BLaER1 treated with 17β-estradiol and CSF1 and Interleukin-3, amounts not matched to agents 10 nM and 100 nM (cell line): ENCODE data around the gene ITPA.
"Not testable (repeated sequence)": the region's sequence is repeated elsewhere in the genome, so short reads cannot be mapped to it uniquely, and the experiment has no call there.

ENCODE experiments used
- H3K27ac ChIP-seq, 11 experiments: shearing (Covaris generic); formaldehyde crosslinking; 2 replicates each; pipeline ENCODE4 v1.8.1; 2022
- H3K27me3 ChIP-seq, 11 experiments: shearing (Covaris generic); formaldehyde crosslinking; 2 replicates each; pipeline ENCODE4 v1.8.1; 2022
- H3K36me3 ChIP-seq, 11 experiments: shearing (Covaris generic); formaldehyde crosslinking; 2 replicates each; pipeline ENCODE4 v1.8.1; 2022
- H3K4me1 ChIP-seq, 10 experiments: shearing (Covaris generic); formaldehyde crosslinking; 2 replicates each; pipeline ENCODE4 v1.8.1; 2022
- H3K4me2 ChIP-seq, 11 experiments: shearing (Covaris generic); formaldehyde crosslinking; 2 replicates each; pipeline ENCODE4 v1.8.1; 2022
- H3K4me3 ChIP-seq, 10 experiments: shearing (Covaris generic); formaldehyde crosslinking; 2 replicates each; pipeline ENCODE4 v1.8.1; 2022
- H3K9ac ChIP-seq, 11 experiments: shearing (Covaris generic); formaldehyde crosslinking; 2 replicates each; pipeline ENCODE4 v1.8.1; 2022
- H3K9me3 ChIP-seq, 11 experiments: shearing (Covaris generic); formaldehyde crosslinking; replicated peaks in 1 of 11; 2 replicates each; pipeline ENCODE4 v1.8.1; 2022
- H4K20me1 ChIP-seq, 11 experiments: shearing (Covaris generic); formaldehyde crosslinking; 2 replicates each; pipeline ENCODE4 v1.8.1; 2022
- Cebpa-rat ChIP-seq, 11 experiments: shearing (Covaris generic); IDR thresholded peaks; 2 replicates each; pipeline ENCODE4 v1.8.1; 2022

ITPA gene

DNA sequence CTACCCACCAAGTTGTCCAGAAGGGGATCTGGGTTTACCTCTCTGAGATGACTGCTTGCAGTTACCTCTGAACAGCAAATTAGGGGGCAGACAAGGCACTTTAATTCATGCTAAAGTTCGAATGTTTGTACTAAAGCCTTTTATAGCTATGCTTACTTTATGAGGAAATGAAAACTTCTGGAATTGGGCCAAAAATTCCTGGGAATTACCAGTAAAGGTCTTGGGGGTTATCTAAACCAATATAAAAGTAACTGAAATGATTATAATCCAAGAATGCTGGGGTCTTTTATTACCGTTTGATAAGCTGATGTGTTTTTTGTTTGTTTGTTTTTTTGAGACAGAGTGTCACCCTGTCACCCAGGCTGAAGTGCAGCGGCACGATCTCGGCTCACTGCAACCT, 28.0 kb upstream of the ITPA start:
- TF ChIP-seq Cebpa-rat (IDR thresholded peaks at IDR 0.05): no peak
- H3K27me3 ChIP-seq: peaks cover 2 to 7% (median 4%) of the 10 kb centered on the region in 11 experiments; a peak in 20 of 22 replicates
- H4K20me1 ChIP-seq: 0 out of 22 replicates have a peak, but pooled peaks cover 0 to 15% (median 0%) of the 10 kb centered on the region in 11 experiments
- 0 out of 22 replicates have a peak, but pooled peaks cover 0 to 3% (median 0%) of the 10 kb centered on the region in 11 experiments for H3K36me3 ChIP-seq
- H3K9me3 ChIP-seq: no peaks in the 10 kb centered on the region
- H3K4me3 ChIP-seq: no peak overlapping the region
- H3K4me2 ChIP-seq: no peak overlapping the region
- H3K27ac ChIP-seq: no peak overlapping the region
- H3K9ac ChIP-seq: no peak overlapping the region
- peaks cover 0 to 8% (median 0%) of the 10 kb centered on the region in 10 experiments; a peak in 2 of 20 replicates for H3K4me1 ChIP-seq

- H3K27ac ChIP-seq, H3K4me2 ChIP-seq, H3K27me3 ChIP-seq, H3K4me1 ChIP-seq, H3K4me3 ChIP-seq, H3K9ac ChIP-seq, H3K36me3 ChIP-seq, H3K9me3 ChIP-seq, H4K20me1 ChIP-seq: not testable (repeated sequence)
These were observed 26.9 kb upstream of the ITPA start for GRCh38 chr20:3182429-3182828.

- H3K9me3 ChIP-seq: no peaks in the 10 kb centered on the region
- H4K20me1 ChIP-seq: no peaks in the 10 kb centered on the region
- H3K4me1 ChIP-seq: no peaks in the 10 kb centered on the region; a peak in 1 of 20 replicates
- H3K36me3 ChIP-seq: peaks cover 4 to 16% (median 11%) of the 10 kb centered on the region in 11 experiments; a peak in 15 of 22 replicates
- H3K27ac ChIP-seq: no peak overlapping the region
- H3K4me2 ChIP-seq: no peak overlapping the region
- no peaks in the 10 kb centered on the region for H3K27me3 ChIP-seq
- no peak overlapping the region for H3K9ac ChIP-seq
- TF ChIP-seq Cebpa-rat (IDR thresholded peaks at IDR 0.05): no peak
- H3K4me3 ChIP-seq: no peak overlapping the region
These were observed 25.2 kb upstream of the ITPA start for GRCh38 chr20:3183896-3184612.

DNA sequence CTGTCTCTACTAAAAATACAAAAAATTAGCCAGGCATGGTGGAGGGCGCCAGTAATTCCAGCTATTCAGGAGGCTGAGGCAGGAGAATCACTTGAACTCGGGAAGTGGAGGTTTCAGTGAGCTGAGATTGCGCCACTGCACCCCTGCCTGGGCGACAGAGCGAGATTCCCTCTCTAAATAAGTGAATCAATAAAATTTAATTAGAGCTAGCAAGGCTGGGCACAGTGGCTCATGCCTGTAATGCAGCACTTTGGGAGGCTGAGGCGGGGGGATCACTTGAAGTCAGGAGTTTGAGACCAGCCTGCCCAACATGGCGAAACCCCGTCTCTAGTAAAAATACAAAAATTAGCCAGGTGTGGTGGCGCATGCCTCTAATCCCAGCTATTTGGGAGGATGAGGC, 21.4 kb upstream of the ITPA start:
- peaks cover 36 to 53% (median 49%) of the 10 kb centered on the region in 11 experiments for H3K36me3 ChIP-seq
- not testable (repeated sequence) for H3K4me2 ChIP-seq

DNA sequence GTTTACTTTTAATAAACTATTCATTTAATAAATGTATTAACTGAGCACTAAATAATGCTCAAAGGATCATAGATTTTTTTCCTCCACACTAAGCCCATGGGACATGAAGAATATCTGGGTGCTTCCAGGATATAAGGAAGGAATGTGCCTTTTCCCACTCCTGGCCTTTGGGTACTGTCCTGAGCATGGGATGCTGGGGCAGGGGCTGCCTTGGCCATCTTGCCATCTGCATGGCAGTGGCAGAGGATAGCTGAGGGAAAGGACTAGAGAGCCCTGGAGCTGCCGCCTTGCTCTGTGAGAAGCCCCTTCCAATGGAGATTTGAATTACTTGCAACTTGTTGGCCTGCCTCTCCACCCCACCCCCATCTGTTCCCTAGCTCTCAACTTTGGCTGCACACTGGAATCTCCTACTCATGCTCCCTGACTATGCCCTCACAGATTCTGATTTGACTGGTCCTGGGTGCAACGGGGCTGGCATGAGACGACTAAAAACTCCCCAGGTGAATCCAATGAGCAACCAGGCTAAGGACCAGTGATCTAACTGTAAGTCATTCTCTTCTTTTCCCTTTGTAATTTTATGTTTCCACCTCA, 20.4 kb upstream of the ITPA start:
- Histone ChIP-seq H3K36me3 (peaks cover 46 to 64% (median 60%) of the 10 kb centered on the region in 11 experiments), H3K4me3 (no peak overlapping the region), H3K9ac (no peak overlapping the region), H3K27ac (no peak overlapping the region), H3K9me3 (no peaks in the 10 kb centered on the region), H3K4me1 (no peaks in the 10 kb centered on the region; a peak in 1 of 20 replicates), H3K4me2 (no peak overlapping the region), H3K27me3 (no peaks in the 10 kb centered on the region), H4K20me1 (peaks cover 0 to 31% (median 0%) of the 10 kb centered on the region in 11 experiments; a peak in 5 of 22 replicates)
- TF ChIP-seq Cebpa-rat (IDR thresholded peaks at IDR 0.05): no peak

More for the DNA sequence above, 21.4 kb upstream of the ITPA start:
- not testable (repeated sequence) for H3K27me3 ChIP-seq, H3K9ac ChIP-seq, H3K4me3 ChIP-seq, H3K4me1 ChIP-seq, H3K27ac ChIP-seq, H3K9me3 ChIP-seq
- H4K20me1 ChIP-seq: peaks cover 0 to 23% (median 0%) of the 10 kb centered on the region in 11 experiments; a peak in 5 of 22 replicates

GRCh38 chr20:3189561-3190131, 19.7 kb upstream of the ITPA start:
- no peak overlapping the region for H3K27ac ChIP-seq
- peaks cover 0 to 36% (median 0%) of the 10 kb centered on the region in 11 experiments; a peak in 6 of 22 replicates for H4K20me1 ChIP-seq
- H3K4me3 ChIP-seq: no peak overlapping the region
- peaks cover 54 to 71% (median 67%) of the 10 kb centered on the region in 11 experiments for H3K36me3 ChIP-seq
- no peak overlapping the region for H3K9ac ChIP-seq
- no peaks in the 10 kb centered on the region; a peak in 1 of 20 replicates for H3K4me1 ChIP-seq
- H3K27me3 ChIP-seq: no peaks in the 10 kb centered on the region
- TF ChIP-seq Cebpa-rat (IDR thresholded peaks at IDR 0.05): no peak
- no peaks in the 10 kb centered on the region for H3K9me3 ChIP-seq
- H3K4me2 ChIP-seq: no peak overlapping the region

GRCh38 chr20:3190681-3191111, 18.6 kb upstream of the ITPA start:
- H3K9me3 ChIP-seq: no peaks in the 10 kb centered on the region
- TF ChIP-seq Cebpa-rat (IDR thresholded peaks at IDR 0.05): no peak
- no peak overlapping the region for H3K4me2 ChIP-seq
- no peak overlapping the region for H3K9ac ChIP-seq
- H3K4me3 ChIP-seq: no peak overlapping the region
- H3K27me3 ChIP-seq: no peaks in the 10 kb centered on the region
- H3K36me3 ChIP-seq: peaks cover 64 to 81% (median 77%) of the 10 kb centered on the region in 11 experiments
- no peak overlapping the region for H3K27ac ChIP-seq
- peaks cover 0 to 41% (median 0%) of the 10 kb centered on the region in 11 experiments; a peak in 6 of 22 replicates for H4K20me1 ChIP-seq
- no peaks in the 10 kb centered on the region for H3K4me1 ChIP-seq

DNA sequence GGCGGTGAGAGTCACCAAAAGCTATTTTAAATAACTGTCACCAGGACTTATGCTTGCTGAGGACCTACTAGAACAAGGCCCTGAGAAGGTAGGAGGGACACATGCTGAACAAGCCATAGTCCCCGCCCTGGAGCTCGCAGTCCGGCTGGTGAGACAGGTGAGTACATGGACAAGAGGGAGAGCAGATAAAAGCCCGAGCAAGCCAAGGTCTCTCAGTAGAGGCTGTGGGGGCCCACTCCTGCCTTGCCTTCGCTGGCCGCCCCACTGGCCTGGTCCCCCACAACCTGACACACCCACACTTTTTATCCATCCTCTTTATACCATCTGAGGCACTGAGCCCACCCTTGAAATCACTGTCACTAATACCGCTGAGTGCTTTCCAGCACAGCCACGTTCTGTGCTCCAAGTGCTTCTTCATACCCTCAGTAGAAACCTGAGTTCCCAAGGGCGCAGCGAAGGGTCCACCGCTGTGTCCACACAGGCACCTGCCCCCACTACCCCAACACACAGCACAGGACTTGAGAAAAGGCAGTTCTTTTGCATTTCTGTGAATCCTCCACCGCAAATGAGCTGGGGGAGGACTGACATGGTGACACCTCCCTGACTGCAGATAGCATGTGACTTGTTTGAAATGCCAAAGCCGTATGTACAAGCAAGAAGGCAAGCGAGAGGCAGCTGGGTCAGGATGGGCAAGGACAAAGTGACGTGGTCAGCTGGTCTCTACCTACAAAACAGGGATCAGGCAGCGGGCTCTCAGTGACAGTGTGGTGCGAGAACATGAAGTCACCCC, 16.9 kb upstream of the ITPA start:
- Histone ChIP-seq H3K9ac (no peak overlapping the region), H3K4me2 (no peak overlapping the region), H3K27me3 (no peaks in the 10 kb centered on the region), H3K4me3 (no peak overlapping the region), H3K27ac (no peak overlapping the region), H4K20me1 (peaks cover 0 to 41% (median 0%) of the 10 kb centered on the region in 11 experiments; a peak in 6 of 22 replicates), H3K9me3 (no peaks in the 10 kb centered on the region), H3K36me3 (peaks cover 79 to 99% (median 93%) of the 10 kb centered on the region in 11 experiments), H3K4me1 (no peaks in the 10 kb centered on the region)
- no peak for TF ChIP-seq Cebpa-rat (IDR thresholded peaks at IDR 0.05)
